PC-9 (cell line): ENCODE measurements around the gene ADISSP. TPM values are rescaled to one million over a fixed set of nuclear protein-coding genes. Genes with fewer than 3 reads are reported as not detected.
A peak's percentile ranks its signal among the peaks of the same experiment; 100 is the strongest.

ENCODE experiments used
- BruUV-seq: library from RNA; stranded (reverse); fragments of 400-500 nt; replicated peaks from 2 replicates; lab custom pipeline; 2021; lab: Mats Ljungman, UMichigan
- CTCF ChIA-PET: fragments of 300-600 bp; sonication (Branson Sonifier 250); formaldehyde crosslinking; loops from one replicate; lab custom pipeline; 2022; ENCODE audit warnings: antibody characterized with exemption; lab: Charles Lee
- POLR2A ChIA-PET: fragments of 300-600 bp; sonication (Branson Sonifier 250); formaldehyde crosslinking; loops from one replicate; lab custom pipeline; 2022; ENCODE audit warnings: antibody characterized with exemption; ENCODE audit not compliant: unreplicated experiment; lab: Charles Lee
- DNase-seq, 2 experiments: peaks; one replicate each; pipeline versions ENCODE4 v3.0.0 to v3.0.0-alpha.2; 2015 to 2022; ENCODE audit warnings: mixed read lengths in 1 of 2
- H2AFZ ChIP-seq: fragments of 200-600 bp; sonication (generic); 2 replicates; pipeline ENCODE4 v1.8.1; 2017; ENCODE audit warnings: antibody characterized with exemption
- H3F3A ChIP-seq: fragments of 200-600 bp; sonication (generic); 2 replicates; pipeline ENCODE4 v1.8.1; 2017; ENCODE audit warnings: antibody characterized with exemption, mild to moderate bottlenecking, low read depth; ENCODE audit not compliant: insufficient read depth
- H3K27ac ChIP-seq: fragments of 200-600 bp; sonication (generic); 2 replicates; pipeline ENCODE4 v1.6.1; 2016; ENCODE audit warnings: mixed run types
- H3K27me3 ChIP-seq: fragments of 200-600 bp; sonication (generic); 2 replicates; pipeline ENCODE4 v1.6.1; 2016; ENCODE audit warnings: low read depth, mixed run types; ENCODE audit not compliant: insufficient read depth
- H3K36me3 ChIP-seq: fragments of 200-600 bp; sonication (generic); 2 replicates; pipeline ENCODE4 v1.6.1; 2016; ENCODE audit warnings: low read depth, mixed run types
- H3K4me1 ChIP-seq: fragments of 200-600 bp; sonication (generic); replicated peaks from 2 replicates; pipeline ENCODE4 v1.6.1; 2016; ENCODE audit warnings: mixed run types; ENCODE audit not compliant: insufficient read depth
- H3K4me2 ChIP-seq: fragments of 200-600 bp; sonication (generic); 2 replicates; pipeline ENCODE4 v1.6.1; 2017; ENCODE audit warnings: mixed run types
- H3K4me3 ChIP-seq: fragments of 200-600 bp; sonication (generic); 2 replicates; pipeline ENCODE4 v1.6.1; 2016; ENCODE audit warnings: mixed run types
- H3K79me2 ChIP-seq: fragments of 200-600 bp; sonication (generic); 2 replicates; pipeline ENCODE4 v1.6.1; 2017; ENCODE audit warnings: low read depth, mixed run types
- H3K9me2 ChIP-seq: fragments of 200-600 bp; sonication (generic); 2 replicates; pipeline ENCODE4 v1.8.1; 2017; ENCODE audit warnings: mild to moderate bottlenecking; ENCODE audit not compliant: insufficient read depth
- H3K9me3 ChIP-seq: fragments of 200-600 bp; sonication (generic); 2 replicates; pipeline ENCODE4 v1.8.1; 2016; ENCODE audit warnings: low read depth; ENCODE audit not compliant: insufficient read depth
- H4K20me1 ChIP-seq: fragments of 200-600 bp; sonication (generic); 2 replicates; pipeline ENCODE4 v1.8.1; 2017; ENCODE audit not compliant: insufficient read depth
- EZH2 ChIP-seq: fragments of 200-600 bp; sonication (generic); IDR thresholded peaks from 2 replicates; pipeline ENCODE4 v1.8.0; 2017; ENCODE audit warnings: antibody characterized with exemption, low read depth
- intact Hi-C: fragments of 100-400 bp; cut with micrococcal nuclease; formaldehyde crosslinking; loops from one replicate; pipeline ENCODE4 v1.10.0; 2022; ENCODE audit not compliant: unreplicated experiment
- total RNA-seq: library from RNA; stranded (reverse); gene quantifications from 2 replicates; pipeline ENCODE4 v1.2.3, GENCODE V29; 2021
- TF ChIP-seq, protein P1 (sequence below): fragments of 200-600 bp; sonication (generic); conservative IDR thresholded peaks from 2 replicates; pipeline ENCODE4 v1.6.1; 2017; ENCODE audit warnings: mixed run types, antibody characterized with exemption, mild to moderate bottlenecking, moderate library complexity

Gene ADISSP
- total RNA-seq, 1 experiment from 2014 or later: 86.9 TPM

DNA sequence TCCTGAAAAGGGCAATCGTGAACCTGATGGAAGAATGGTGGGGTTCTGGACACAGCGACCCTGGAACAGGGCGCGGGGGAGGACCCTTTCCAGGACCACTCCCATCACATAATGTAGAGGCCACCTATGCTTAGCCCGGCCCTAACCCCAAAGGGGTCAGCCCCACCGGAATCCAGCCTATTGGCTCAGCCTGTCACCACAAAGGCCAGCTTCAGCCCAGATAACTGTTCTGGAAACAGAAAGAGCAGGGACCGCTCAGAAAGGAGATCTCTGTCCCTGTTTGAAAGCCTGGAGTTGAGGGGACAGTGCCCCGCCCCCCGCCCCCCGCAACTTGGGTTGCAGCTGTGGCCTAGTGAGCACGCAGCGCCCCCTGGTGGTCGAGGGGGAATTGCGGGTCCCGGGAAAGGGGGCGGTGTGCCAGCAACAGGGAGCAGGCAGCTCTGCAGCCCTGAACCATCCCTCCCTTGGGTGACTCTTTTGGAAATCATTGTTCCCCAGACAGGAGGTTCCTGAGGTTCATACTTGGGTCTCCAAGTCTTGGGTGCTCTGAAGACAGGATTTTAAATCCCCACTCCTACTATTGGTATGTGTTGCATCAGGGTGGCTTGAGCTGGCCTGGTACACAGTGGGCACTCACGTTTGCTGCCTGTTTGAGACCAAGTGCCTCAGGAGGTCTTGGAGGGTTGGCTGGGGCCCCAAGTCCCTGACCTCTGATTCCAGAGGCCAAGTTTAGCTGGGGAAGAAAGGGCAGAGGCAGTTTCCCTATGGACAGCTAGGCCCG lies 56.7 kb downstream of the ADISSP start:
- no peaks in the 10 kb centered on the region for H3K9me2 ChIP-seq
- no peaks in the 10 kb centered on the region for H3K36me3 ChIP-seq
- H3K9me3 ChIP-seq: no peaks in the 10 kb centered on the region
- no peaks in the 10 kb centered on the region for H3F3A ChIP-seq
- no peak overlapping the region for H3K27ac ChIP-seq
- ChIA-PET POLR2A (no interaction called here), CTCF (interaction anchor here (0.5 to 2.6 kb wide), 9 partner anchors 8 to 206 kb away, joined by 3 to 14 read pairs (median 4); partner anchors contain the start of gene ADAM33)
- H3K27me3 ChIP-seq: no peaks in the 10 kb centered on the region
- H3K4me1 ChIP-seq: no peaks in the 10 kb centered on the region
- no peak overlapping the region for H3K4me2 ChIP-seq
- H4K20me1 ChIP-seq: no peaks in the 10 kb centered on the region
- BruUV-seq: no TSS peak
- H2AFZ ChIP-seq: no peak overlapping the region
- H3K79me2 ChIP-seq: no peaks in the 10 kb centered on the region
- DNase-seq: peak in 1 of 2 experiments; percentile 70
- intact Hi-C loops: loop anchor here (1.0 to 10.0 kb wide), 3 partner anchors 35 to 148 kb away; partner anchors contain the start of gene MAVS
- TF ChIP-seq EZH2: no peak
- TF ChIP-seq, protein P1, sequence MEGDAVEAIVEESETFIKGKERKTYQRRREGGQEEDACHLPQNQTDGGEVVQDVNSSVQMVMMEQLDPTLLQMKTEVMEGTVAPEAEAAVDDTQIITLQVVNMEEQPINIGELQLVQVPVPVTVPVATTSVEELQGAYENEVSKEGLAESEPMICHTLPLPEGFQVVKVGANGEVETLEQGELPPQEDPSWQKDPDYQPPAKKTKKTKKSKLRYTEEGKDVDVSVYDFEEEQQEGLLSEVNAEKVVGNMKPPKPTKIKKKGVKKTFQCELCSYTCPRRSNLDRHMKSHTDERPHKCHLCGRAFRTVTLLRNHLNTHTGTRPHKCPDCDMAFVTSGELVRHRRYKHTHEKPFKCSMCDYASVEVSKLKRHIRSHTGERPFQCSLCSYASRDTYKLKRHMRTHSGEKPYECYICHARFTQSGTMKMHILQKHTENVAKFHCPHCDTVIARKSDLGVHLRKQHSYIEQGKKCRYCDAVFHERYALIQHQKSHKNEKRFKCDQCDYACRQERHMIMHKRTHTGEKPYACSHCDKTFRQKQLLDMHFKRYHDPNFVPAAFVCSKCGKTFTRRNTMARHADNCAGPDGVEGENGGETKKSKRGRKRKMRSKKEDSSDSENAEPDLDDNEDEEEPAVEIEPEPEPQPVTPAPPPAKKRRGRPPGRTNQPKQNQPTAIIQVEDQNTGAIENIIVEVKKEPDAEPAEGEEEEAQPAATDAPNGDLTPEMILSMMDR: peak; percentile 96
- H3K4me3 ChIP-seq: no peak overlapping the region

DNA sequence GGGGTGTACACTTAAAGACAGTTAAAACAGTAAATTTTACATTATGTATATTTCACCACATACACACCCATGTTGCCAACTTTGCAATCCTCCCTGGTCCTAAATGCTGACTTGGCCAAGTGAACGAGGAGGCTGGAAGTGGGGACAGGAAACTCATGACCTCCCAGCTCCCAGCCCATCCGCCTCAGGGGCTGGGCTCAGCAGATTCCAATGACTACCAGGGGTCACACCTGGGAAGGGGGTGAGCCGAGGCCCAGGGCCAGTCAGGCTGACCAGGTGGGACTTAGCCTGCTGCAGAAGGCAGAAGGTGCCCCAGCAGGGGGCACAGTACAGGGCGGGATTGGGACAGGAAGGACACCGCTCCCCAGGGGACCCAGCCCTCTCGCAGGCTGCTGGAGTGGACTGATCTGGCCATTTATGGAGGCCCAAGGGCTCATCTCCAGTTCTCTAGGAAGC lies 57.5 kb downstream of the ADISSP start:
- Histone ChIP-seq H3K79me2 (no peaks in the 10 kb centered on the region), H3K27me3 (no peaks in the 10 kb centered on the region), H4K20me1 (no peaks in the 10 kb centered on the region), H3K4me1 (no peaks in the 10 kb centered on the region), H3K36me3 (no peaks in the 10 kb centered on the region), H3K9me2 (no peaks in the 10 kb centered on the region), H2AFZ (no peak overlapping the region), H3K4me3 (no peak overlapping the region), H3K27ac (no peak overlapping the region), H3F3A (no peaks in the 10 kb centered on the region), H3K4me2 (no peak overlapping the region), H3K9me3 (no peaks in the 10 kb centered on the region)
- no peak for DNase-seq
- ChIA-PET POLR2A (interaction anchor here (0.7 kb wide), 1 partner anchor 79 kb away, joined by 3 read pairs; no protein-coding TSS in a partner anchor), CTCF (interaction anchor here (0.5 to 2.6 kb wide), 6 partner anchors 9 to 205 kb away, joined by 3 to 14 read pairs (median 4); no protein-coding TSS in a partner anchor)
- no TSS peak for BruUV-seq
- TF ChIP-seq, protein P1: no peak
- TF ChIP-seq EZH2: no peak
- intact Hi-C loops: loop anchor here (1.0 to 10.0 kb wide), 2 partner anchors 34 to 135 kb away; partner anchors contain the start of gene MAVS

DNA sequence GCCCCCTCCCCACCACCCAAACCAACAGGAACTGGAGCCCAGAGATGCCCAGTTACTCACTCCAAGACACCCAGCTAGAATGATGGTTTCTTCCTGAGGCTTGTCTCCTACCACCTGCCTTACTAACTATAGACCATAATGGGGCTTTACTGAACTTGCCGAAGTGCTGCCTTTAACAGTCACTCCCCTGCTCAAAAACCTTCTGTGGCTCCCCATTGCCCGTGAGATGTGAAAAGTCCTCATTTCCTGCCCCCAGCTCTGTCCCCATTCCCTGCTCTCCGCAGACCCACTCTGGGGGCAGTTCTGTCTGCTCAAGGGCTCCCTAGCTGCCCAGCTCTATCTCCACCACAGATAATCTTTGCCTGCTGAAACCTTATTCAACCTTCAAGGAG lies 60.0 kb downstream of the ADISSP start:
- CTCF ChIA-PET: interaction anchor here (0.7 kb wide), 1 partner anchor 11 kb away, joined by 7 read pairs; no protein-coding TSS in a partner anchor
- intact Hi-C loops: no loop called here
- Histone ChIP-seq H3K27me3 (no peaks in the 10 kb centered on the region), H3K4me3 (no peak overlapping the region), H3K4me1 (no peaks in the 10 kb centered on the region), H3K4me2 (no peak overlapping the region), H3F3A (no peaks in the 10 kb centered on the region), H4K20me1 (no peaks in the 10 kb centered on the region), H2AFZ (no peak overlapping the region), H3K27ac (no peak overlapping the region), H3K9me2 (no peaks in the 10 kb centered on the region), H3K9me3 (no peaks in the 10 kb centered on the region), H3K79me2 (no peaks in the 10 kb centered on the region), H3K36me3 (no peaks in the 10 kb centered on the region)
- DNase-seq: no peak
- TF ChIP-seq EZH2: no peak
- TF ChIP-seq, protein P1: no peak
- POLR2A ChIA-PET: interaction anchor here (0.5 to 0.7 kb wide), 2 partner anchors 60 to 73 kb away, joined by 3 read pairs; partner anchors contain the start of gene ADISSP
- no TSS peak for BruUV-seq
